Cardiac muscle cell (in vitro differentiated cells and primary cell): ENCODE data around the gene ALOX15. TPM values are rescaled to one million over a fixed set of nuclear protein-coding genes. Genes with fewer than 3 reads are reported as not detected.

Experiments used
- DNase-seq, 2 donors: peaks; one replicate each; pipeline versions ENCODE4 v3.0.0 to v3.0.0-alpha.2; 2010 to 2017; ENCODE audit warnings: low read depth in 1 of 2, low spot score in 1 of 2
- H3K27ac ChIP-seq: fragments of 200-600 bp; sonication (generic); 2 replicates; pipeline ENCODE4 v1.5.1; 2016
- H3K27me3 ChIP-seq: fragments of 200-600 bp; sonication (generic); 2 replicates; pipeline ENCODE4 v1.6.0; 2016; ENCODE audit warnings: control low read depth
- H3K36me3 ChIP-seq: fragments of 200-600 bp; sonication (generic); 2 replicates; pipeline ENCODE4 v1.5.1; 2016; ENCODE audit warnings: control low read depth
- H3K4me1 ChIP-seq: fragments of 200-600 bp; sonication (generic); 2 replicates; pipeline ENCODE4 v1.8.1; 2017; ENCODE audit warnings: low read depth, mild to moderate bottlenecking, mixed run types
- H3K4me3 ChIP-seq: fragments of 200-600 bp; sonication (generic); 2 replicates; pipeline ENCODE4 v1.5.1; 2016; ENCODE audit warnings: mild to moderate bottlenecking
- H3K9me3 ChIP-seq: fragments of 200-600 bp; sonication (generic); 2 replicates; pipeline ENCODE4 v1.5.1; 2017; ENCODE audit warnings: low read depth, mild to moderate bottlenecking, control low read depth
- CTCF ChIP-seq: IDR thresholded peaks from 2 replicates; pipeline ENCODE4 v1.5.1; 2012; ENCODE audit warnings: low read depth, mild to moderate bottlenecking, low read length
- polyA plus RNA-seq: library from polyadenylated mRNA; unstranded; fragments of >200 nt; fragmentation: Nextera tagmentation; extraction: Ambion mirVana; gene quantifications from 2 replicates; pipeline ENCODE4 v1.2.1, GENCODE V29; 2016
- total RNA-seq: library from RNA; depleted of rRNA; stranded (reverse); fragments of >200 nt; gene quantifications from 2 replicates; pipeline ENCODE4 v1.2.3, GENCODE V29; 2016

Gene ALOX15
- total and polyA plus RNA-seq, 2 experiments from 2014 or later, result 0.71 to 1.5 TPM

- Histone ChIP-seq H3K4me3 (no peak overlapping the region), H3K9me3 (no peaks in the 10 kb centered on the region), H3K4me1 (peaks cover 47% of the 10 kb centered on the region), H3K36me3 (peaks cover 22% of the 10 kb centered on the region), H3K27ac (peak overlapping the region; percentile 58), H3K27me3 (no peaks in the 10 kb centered on the region)
- no peak for TF ChIP-seq CTCF
- DNase-seq, result peak in 1 of 2 donors; percentile 58
Observed at GRCh38 chr17:4594931-4595684, 46.4 kb downstream of the ALOX15 start.

- H3K4me1 ChIP-seq, result peaks cover 44% of the 10 kb centered on the region
- no peaks in the 10 kb centered on the region for H3K27me3 ChIP-seq
- H3K36me3 ChIP-seq, result peaks cover 22% of the 10 kb centered on the region
- H3K4me3 ChIP-seq, result no peak overlapping the region
- DNase-seq, result no peak
- H3K27ac ChIP-seq, result peak overlapping the region; percentile 14
- TF ChIP-seq CTCF, result no peak
- no peaks in the 10 kb centered on the region for H3K9me3 ChIP-seq
Observed at GRCh38 chr17:4594406-4594805, 47.1 kb downstream of the ALOX15 start.

GRCh38 chr17:4593021-4593421 lies 48.5 kb downstream of the ALOX15 start:
- Histone ChIP-seq H3K4me3 (no peak overlapping the region), H3K27me3 (no peaks in the 10 kb centered on the region), H3K27ac (peak overlapping the region; percentile 66), H3K36me3 (peaks cover 18% of the 10 kb centered on the region), H3K4me1 (peaks cover 44% of the 10 kb centered on the region), H3K9me3 (no peaks in the 10 kb centered on the region)
- no peak for DNase-seq
- TF ChIP-seq CTCF, result no peak

GRCh38 chr17:4592240-4593005 lies 49.1 kb downstream of the ALOX15 start:
- H3K4me3 ChIP-seq, result no peak overlapping the region
- no peak for TF ChIP-seq CTCF
- H3K27me3 ChIP-seq, result no peaks in the 10 kb centered on the region
- DNase-seq, result no peak
- peaks cover 42% of the 10 kb centered on the region for H3K4me1 ChIP-seq
- H3K27ac ChIP-seq, result peak overlapping the region; percentile 66
- H3K9me3 ChIP-seq, result no peaks in the 10 kb centered on the region
- H3K36me3 ChIP-seq, result peaks cover 13% of the 10 kb centered on the region

GRCh38 chr17:4591529-4591928 lies 49.9 kb downstream of the ALOX15 start:
- no peaks in the 10 kb centered on the region for H3K27me3 ChIP-seq
- peaks cover 7% of the 10 kb centered on the region for H3K36me3 ChIP-seq
- DNase-seq, result peak in 1 of 2 donors; percentile 43
- H3K4me1 ChIP-seq, result peaks cover 48% of the 10 kb centered on the region
- peak overlapping the region; percentile 39 for H3K27ac ChIP-seq
- TF ChIP-seq CTCF, result no peak
- no peak overlapping the region for H3K4me3 ChIP-seq
- H3K9me3 ChIP-seq, result no peaks in the 10 kb centered on the region
